ENCODE data around the gene HS2ST1.
A peak's percentile ranks its signal among the peaks of the same experiment; 100 is the strongest.
"Not testable (repeated sequence)": the region's sequence is repeated elsewhere in the genome, so short reads cannot be mapped to it uniquely, and the experiment has no call there.

Gene HS2ST1

GRCh38 chr1:86957221-86957620 lies 42.8 kb downstream of the HS2ST1 start:
- no peaks in the 10 kb centered on the region for H3K27me3 ChIP-seq (ENCODE audit: insufficient read depth, poor library complexity, severe bottlenecking)
- DNase-seq (ENCODE audit: low read depth in 1 of 2, low spot score in 1 of 2) = no peak
- no peak for TF ChIP-seq GABPA (IDR thresholded peaks at IDR 0.05; ENCODE audit: low read depth)
- TF ChIP-seq SPI1 (IDR thresholded peaks at IDR 0.05; ENCODE audit: borderline replicate concordance, low read depth) = no peak
- no peak for TF ChIP-seq POLR2AphosphoS5 (IDR thresholded peaks at IDR 0.05; ENCODE audit: low read depth)
- no peak overlapping the region for H3K27ac ChIP-seq (replicated peaks)
- no peak overlapping the region for H3K4me3 ChIP-seq (replicated peaks; ENCODE audit: insufficient read depth, low read length)

GRCh38 chr1:86960548-86960947 lies 46.1 kb downstream of the HS2ST1 start:
- DNase-seq (ENCODE audit: low read depth in 1 of 2, low spot score in 1 of 2) = no peak

GRCh38 chr1:86963841-86964240 lies 49.4 kb downstream of the HS2ST1 start:
- not testable (repeated sequence) for H3K27ac ChIP-seq (replicated peaks); DNase-seq (ENCODE audit: low read depth in 1 of 2, low spot score in 1 of 2); H3K27me3 ChIP-seq (ENCODE audit: insufficient read depth, poor library complexity, severe bottlenecking); H3K4me3 ChIP-seq (replicated peaks; ENCODE audit: insufficient read depth, low read length)

More at GRCh38 chr1:86960548-86960947, 46.1 kb downstream of the HS2ST1 start:
- Histone ChIP-seq H3K4me3 (replicated peaks; ENCODE audit: insufficient read depth, low read length) (no peak overlapping the region), H3K27ac (replicated peaks) (no peak overlapping the region), H3K27me3 (ENCODE audit: insufficient read depth, poor library complexity, severe bottlenecking) (no peaks in the 10 kb centered on the region)
- TF ChIP-seq CTCF (IDR thresholded peaks at IDR 0.05; ENCODE audit: insufficient read depth, low read length) (no peak), SPI1 (IDR thresholded peaks at IDR 0.05; ENCODE audit: borderline replicate concordance, low read depth) (no peak), POLR2AphosphoS5 (IDR thresholded peaks at IDR 0.05; ENCODE audit: low read depth) (no peak)

GRCh38 chr1:86965012-86965826 lies 50.8 kb downstream of the HS2ST1 start:
- DNase-seq (ENCODE audit: low read depth in 1 of 2, low spot score in 1 of 2) = peak in 1 of 2 experiments; percentile 10
- no peak overlapping the region for H3K27ac ChIP-seq (replicated peaks)
- TF ChIP-seq CTCF (IDR thresholded peaks at IDR 0.05; ENCODE audit: insufficient read depth, low read length) = peak; percentile 18
- TF ChIP-seq SPI1 (IDR thresholded peaks at IDR 0.05; ENCODE audit: borderline replicate concordance, low read depth) = no peak
- no peak overlapping the region for H3K4me3 ChIP-seq (replicated peaks; ENCODE audit: insufficient read depth, low read length)
- H3K27me3 ChIP-seq (ENCODE audit: insufficient read depth, poor library complexity, severe bottlenecking) = no peaks in the 10 kb centered on the region

- Histone ChIP-seq H3K4me3 (replicated peaks; ENCODE audit: insufficient read depth, low read length) (no peak overlapping the region), H3K27me3 (ENCODE audit: insufficient read depth, poor library complexity, severe bottlenecking) (no peaks in the 10 kb centered on the region), H3K27ac (replicated peaks) (no peak overlapping the region)
- DNase-seq (ENCODE audit: low read depth in 1 of 2, low spot score in 1 of 2) = no peak
- TF ChIP-seq SPI1 (IDR thresholded peaks at IDR 0.05; ENCODE audit: borderline replicate concordance, low read depth) (no peak), REST (IDR thresholded peaks at IDR 0.05; ENCODE audit: insufficient replicate concordance, low read depth) (no peak), CTCF (IDR thresholded peaks at IDR 0.05; ENCODE audit: insufficient read depth, low read length) (no peak), GABPA (IDR thresholded peaks at IDR 0.05; ENCODE audit: low read depth) (no peak), POLR2AphosphoS5 (IDR thresholded peaks at IDR 0.05; ENCODE audit: low read depth) (no peak)
Measured at GRCh38 chr1:86965827-86966182, 51.4 kb downstream of the HS2ST1 start.

All from HL-60 (cell line).